Prostate gland (tissue), 2 donors: Measurements from ENCODE around the gene BRCA2.

Experiments
- POLR2A ChIP-seq: fragments of 450-650 bp; IDR thresholded peaks from one replicate; pipeline ENCODE4 v1.6.1; 2016; ENCODE audit warnings: antibody characterized with exemption, mild to moderate bottlenecking
- POLR2AphosphoS5 ChIP-seq: sonication (generic); formaldehyde crosslinking; IDR thresholded peaks from one replicate; pipeline ENCODE4 v1.6.1; 2017; ENCODE audit warnings: antibody characterized with exemption
- TF ChIP-seq, protein P1 (sequence below), 4 experiments: fragments of 200-600 bp in 2 of 4; fragments of 450-650 bp in 2 of 4; sonication (generic) in 2 of 4; IDR thresholded peaks; 1 replicate in 3 of 4; 2 replicates in 1 of 4; pipeline ENCODE4 v1.5.1; 2016 to 2019; ENCODE audit warnings: antibody characterized with exemption in 4 of 4, mild to moderate bottlenecking in 2 of 4, moderate library complexity in 2 of 4

DNA sequence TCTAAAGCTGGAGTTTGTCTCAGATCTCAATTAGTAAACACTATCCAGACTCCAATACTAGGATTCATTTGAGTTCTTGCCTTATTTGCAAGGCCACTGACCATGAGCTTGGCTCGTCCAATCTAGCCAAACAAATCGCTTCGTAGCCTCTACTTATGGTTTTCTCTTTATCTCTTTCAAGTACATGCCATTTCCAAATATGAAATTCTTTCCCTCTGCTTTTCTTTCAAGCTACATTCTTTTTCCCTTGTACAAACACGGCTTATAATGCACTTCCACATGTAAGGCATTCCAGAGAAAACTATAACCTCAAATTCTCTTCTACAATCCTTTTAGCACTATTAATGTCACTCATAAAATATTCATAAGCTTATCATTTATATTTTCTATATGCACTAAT lies 123.6 kb downstream of the BRCA2 start:
- TF ChIP-seq, protein P1, sequence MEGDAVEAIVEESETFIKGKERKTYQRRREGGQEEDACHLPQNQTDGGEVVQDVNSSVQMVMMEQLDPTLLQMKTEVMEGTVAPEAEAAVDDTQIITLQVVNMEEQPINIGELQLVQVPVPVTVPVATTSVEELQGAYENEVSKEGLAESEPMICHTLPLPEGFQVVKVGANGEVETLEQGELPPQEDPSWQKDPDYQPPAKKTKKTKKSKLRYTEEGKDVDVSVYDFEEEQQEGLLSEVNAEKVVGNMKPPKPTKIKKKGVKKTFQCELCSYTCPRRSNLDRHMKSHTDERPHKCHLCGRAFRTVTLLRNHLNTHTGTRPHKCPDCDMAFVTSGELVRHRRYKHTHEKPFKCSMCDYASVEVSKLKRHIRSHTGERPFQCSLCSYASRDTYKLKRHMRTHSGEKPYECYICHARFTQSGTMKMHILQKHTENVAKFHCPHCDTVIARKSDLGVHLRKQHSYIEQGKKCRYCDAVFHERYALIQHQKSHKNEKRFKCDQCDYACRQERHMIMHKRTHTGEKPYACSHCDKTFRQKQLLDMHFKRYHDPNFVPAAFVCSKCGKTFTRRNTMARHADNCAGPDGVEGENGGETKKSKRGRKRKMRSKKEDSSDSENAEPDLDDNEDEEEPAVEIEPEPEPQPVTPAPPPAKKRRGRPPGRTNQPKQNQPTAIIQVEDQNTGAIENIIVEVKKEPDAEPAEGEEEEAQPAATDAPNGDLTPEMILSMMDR (IDR thresholded peaks at IDR 0.05) = no peak
- no peak for TF ChIP-seq POLR2AphosphoS5
- no peak for TF ChIP-seq POLR2A
